Hepatocyte (in vitro differentiated cells): ENCODE measurements around the gene ASS1. TPM values are rescaled to one million over a fixed set of nuclear protein-coding genes. Genes with fewer than 3 reads are reported as not detected.

Experiments
- DNase-seq: peaks from one replicate; pipeline ENCODE4 v3.0.0-alpha.2; 2016; ENCODE audit warnings: low spot score
- H2AFZ ChIP-seq: fragments of 200-600 bp; sonication (generic); 2 replicates; pipeline ENCODE4 v1.6.0; 2016; ENCODE audit warnings: antibody characterized with exemption, mild to moderate bottlenecking
- H3K27ac ChIP-seq: fragments of 200-600 bp; sonication (generic); 2 replicates; pipeline ENCODE4 v1.5.1; 2016; ENCODE audit warnings: mild to moderate bottlenecking
- H3K27me3 ChIP-seq: fragments of 200-600 bp; sonication (generic); 2 replicates; pipeline ENCODE4 v1.6.1; 2016
- H3K36me3 ChIP-seq: fragments of 200-600 bp; sonication (generic); replicated peaks from 2 replicates; pipeline ENCODE4 v1.5.1; 2016; ENCODE audit warnings: low read depth; ENCODE audit not compliant: insufficient read depth
- H3K4me1 ChIP-seq: fragments of 200-600 bp; sonication (generic); 2 replicates; pipeline ENCODE4 v1.5.1; 2016; ENCODE audit warnings: mild to moderate bottlenecking, moderate library complexity; ENCODE audit not compliant: insufficient read depth
- H3K4me2 ChIP-seq: fragments of 200-600 bp; sonication (generic); 2 replicates; pipeline ENCODE4 v1.6.0; 2016
- H3K4me3 ChIP-seq: fragments of 200-600 bp; sonication (generic); 2 replicates; pipeline ENCODE4 v1.5.1; 2016; ENCODE audit warnings: mild to moderate bottlenecking
- H3K79me2 ChIP-seq: fragments of 200-600 bp; sonication (generic); 2 replicates; pipeline ENCODE4 v1.6.0; 2017; ENCODE audit warnings: mild to moderate bottlenecking
- H3K9me2 ChIP-seq: fragments of 200-600 bp; sonication (generic); replicated peaks from 2 replicates; pipeline ENCODE4 v1.6.0; 2017; ENCODE audit warnings: mild to moderate bottlenecking; ENCODE audit not compliant: insufficient read depth
- H3K9me3 ChIP-seq: fragments of 200-600 bp; sonication (generic); 2 replicates; pipeline ENCODE4 v1.5.1; 2016; ENCODE audit warnings: low read depth, mild to moderate bottlenecking
- H4K20me1 ChIP-seq: fragments of 200-600 bp; sonication (generic); 2 replicates; pipeline ENCODE4 v1.6.0; 2016; ENCODE audit warnings: mild to moderate bottlenecking; ENCODE audit not compliant: insufficient read depth, poor library complexity, severe bottlenecking
- CTCF ChIP-seq: fragments of 200-600 bp; sonication (generic); IDR thresholded peaks from 2 replicates; pipeline ENCODE4 v1.5.1; 2016; ENCODE audit warnings: antibody characterized with exemption, mild to moderate bottlenecking; ENCODE audit not compliant: poor library complexity
- EZH2 ChIP-seq: fragments of 200-600 bp; sonication (generic); IDR thresholded peaks from 2 replicates; pipeline ENCODE4 v1.6.1; 2016; ENCODE audit warnings: antibody characterized with exemption, mild to moderate bottlenecking, borderline replicate concordance
- EZH2phosphoT487 ChIP-seq: fragments of 200-600 bp; sonication (generic); IDR thresholded peaks from one replicate; pipeline ENCODE4 v1.6.1; 2018; ENCODE audit warnings: antibody characterized with exemption, mild to moderate bottlenecking, low read depth, moderate library complexity; ENCODE audit not compliant: unreplicated experiment, severe bottlenecking
- WGBS: methylation state at CpG from one replicate; pipeline ENCODE4 v1.1.6; 2016; ENCODE audit warnings: low lambda C conversion rate; ENCODE audit errors: missing lambda C conversion rate; 5-methylcytosine and 5-hydroxymethylcytosine counted together
- polyA plus RNA-seq: library from polyadenylated mRNA; unstranded; fragments of >200 nt; fragmentation: Nextera tagmentation; extraction: Ambion mirVana; gene quantifications from 2 replicates; pipeline ENCODE4 v1.2.1, GENCODE V29; 2016
- total RNA-seq: library from RNA; depleted of rRNA; stranded (reverse); fragments of >200 nt; gene quantifications from 2 replicates; pipeline ENCODE4 v1.2.3, GENCODE V29; 2014

The ASS1 gene
- total and polyA plus RNA-seq, 2 experiments from 2014 or later = 145 to 292 TPM

- H2AFZ ChIP-seq = no peak overlapping the region
- TF ChIP-seq EZH2phosphoT487 (no peak), CTCF (no peak), EZH2 (no peak)
- DNase-seq = no peak
- H3K4me2 ChIP-seq = no peak overlapping the region
- H3K9me2 ChIP-seq = no peaks in the 10 kb centered on the region
- H3K4me1 ChIP-seq = no peaks in the 10 kb centered on the region
- no peak overlapping the region for H3K27ac ChIP-seq
- H4K20me1 ChIP-seq = no peaks in the 10 kb centered on the region
- no peaks in the 10 kb centered on the region for H3K9me3 ChIP-seq
- no peaks in the 10 kb centered on the region for H3K36me3 ChIP-seq
- H3K79me2 ChIP-seq = no peaks in the 10 kb centered on the region
- 74% methylated on average over 5 of the region's 5 CpGs for WGBS
- H3K4me3 ChIP-seq = no peak overlapping the region
- H3K27me3 ChIP-seq = no peaks in the 10 kb centered on the region
Observed at GRCh38 chr9:130417602-130418001, 27.2 kb upstream of the ASS1 start.

- Histone ChIP-seq H3K4me3 (no peak overlapping the region), H3K27me3 (no peaks in the 10 kb centered on the region), H3K36me3 (no peaks in the 10 kb centered on the region), H3K9me2 (no peaks in the 10 kb centered on the region), H4K20me1 (no peaks in the 10 kb centered on the region), H3K27ac (no peak overlapping the region), H3K4me1 (peaks cover 5% of the 10 kb centered on the region), H2AFZ (no peak overlapping the region), H3K9me3 (no peaks in the 10 kb centered on the region), H3K4me2 (no peak overlapping the region), H3K79me2 (no peaks in the 10 kb centered on the region)
- 95% methylated on average over 18 of the region's 18 CpGs for WGBS
- TF ChIP-seq EZH2 (no peak), EZH2phosphoT487 (no peak), CTCF (no peak)
- DNase-seq = no peak
Observed at GRCh38 chr9:130418776-130419175, 26.0 kb upstream of the ASS1 start.

- Histone ChIP-seq H3K4me2 (no peak overlapping the region), H2AFZ (no peak overlapping the region), H3K36me3 (no peaks in the 10 kb centered on the region), H3K9me3 (no peaks in the 10 kb centered on the region), H3K79me2 (no peaks in the 10 kb centered on the region), H4K20me1 (no peaks in the 10 kb centered on the region), H3K27ac (no peak overlapping the region), H3K9me2 (no peaks in the 10 kb centered on the region), H3K4me3 (no peak overlapping the region), H3K4me1 (peaks cover 8% of the 10 kb centered on the region), H3K27me3 (no peaks in the 10 kb centered on the region)
- TF ChIP-seq EZH2 (no peak), CTCF (no peak), EZH2phosphoT487 (no peak)
- 92% methylated on average over 8 of the region's 8 CpGs for WGBS
- no peak for DNase-seq
Observed at GRCh38 chr9:130419521-130420035, 25.2 kb upstream of the ASS1 start.
